Activated CD8-positive, alpha-beta memory T cell treated with anti-CD3 and anti-CD28 coated beads, Interleukin-2, amount 50 U/mL, for 1 hour (primary cell): ENCODE data around the gene CCDC124.
"Not testable (repeated sequence)": the region's sequence is repeated elsewhere in the genome, so short reads cannot be mapped to it uniquely, and the experiment has no call there.

Experiments used
- DNase-seq: peaks from one replicate; pipeline ENCODE4 v3.0.0-alpha.2; 2020; ENCODE audit errors: extremely low read depth

CCDC124 gene

GRCh38 chr19:17986569-17986968 is 53.8 kb downstream of the CCDC124 start:
- not testable (repeated sequence) for DNase-seq

- DNase-seq, result no peak
These were observed 55.3 kb downstream of the CCDC124 start for GRCh38 chr19:17988161-17988560.

- no peak for DNase-seq
These were observed 56.7 kb downstream of the CCDC124 start for GRCh38 chr19:17989425-17990094.

- no peak for DNase-seq
These were observed 60.4 kb downstream of the CCDC124 start for GRCh38 chr19:17993076-17993813.
